ENCODE data around the gene PDF. TPM values are rescaled to one million over a fixed set of nuclear protein-coding genes. Genes with fewer than 3 reads are reported as not detected.

The PDF gene
- total and polyA plus RNA-seq, 4 experiments from 2014 or later: 11.8 to 18.0 (median 12.2) TPM

GRCh38 chr16:69322343-69322742 lies 8.0 kb downstream of the PDF start:
- peaks cover 17% of the 10 kb centered on the region for H3K4me1 ChIP-seq (ENCODE audit: insufficient read depth, low read length)
- no peaks in the 10 kb centered on the region for H3K27me3 Mint-ChIP-seq
- intact Hi-C loops (cut with micrococcal nuclease): no loop called here
- peaks cover 0 to 3% (median 0%) of the 10 kb centered on the region in 8 donors for H3K9me3 Mint-ChIP-seq
- H3K36me3 Mint-ChIP-seq: peaks cover 28 to 65% of the 10 kb centered on the region in 2 donors
- H3K4me3 Mint-ChIP-seq: no peak overlapping the region
- no peak overlapping the region for H3K4me3 ChIP-seq (ENCODE audit: low read length in 2 of 2)
- H3K36me3 ChIP-seq (ENCODE audit: insufficient read depth, low read length): peaks cover 74% of the 10 kb centered on the region
- no peak for DNase-seq
- peaks cover 12 to 28% (median 19%) of the 10 kb centered on the region in 4 donors for H3K4me1 Mint-ChIP-seq
- CTCF ChIA-PET (ENCODE audit: partially characterized antibody): no interaction called here
- H3K27me3 ChIP-seq (ENCODE audit: insufficient read depth, low read length): no peaks in the 10 kb centered on the region
- POLR2A ChIA-PET (ENCODE audit: partially characterized antibody): interaction anchor here (1.3 kb wide), 1 partner anchor 11 kb away, joined by 3 read pairs; no protein-coding TSS in a partner anchor
- peak overlapping the region in 1 of 7 donors; percentile 51 for H3K27ac Mint-ChIP-seq
- H3K27ac ChIP-seq (ENCODE audit: low read depth, low read length): no peak overlapping the region
- no peaks in the 10 kb centered on the region for H3K9me3 ChIP-seq (ENCODE audit: control insufficient read depth in 1 of 2, low read length in 2 of 2)

GRCh38 chr16:69321080-69321479 lies 9.3 kb downstream of the PDF start:
- DNase-seq: no peak
- H3K36me3 ChIP-seq (ENCODE audit: insufficient read depth, low read length): peaks cover 83% of the 10 kb centered on the region
- peaks cover 27 to 68% of the 10 kb centered on the region in 2 donors for H3K36me3 Mint-ChIP-seq
- peaks cover 5 to 17% (median 9%) of the 10 kb centered on the region in 4 donors for H3K4me1 Mint-ChIP-seq
- ChIA-PET CTCF (ENCODE audit: partially characterized antibody) (no interaction called here), POLR2A (ENCODE audit: partially characterized antibody) (interaction anchor here (1.0 kb wide), 1 partner anchor 9 kb away, joined by 4 read pairs; no protein-coding TSS in a partner anchor)
- no peaks in the 10 kb centered on the region for H3K9me3 ChIP-seq (ENCODE audit: control insufficient read depth in 1 of 2, low read length in 2 of 2)
- H3K9me3 Mint-ChIP-seq: peaks cover 0 to 3% (median 0%) of the 10 kb centered on the region in 8 donors
- peaks cover 4% of the 10 kb centered on the region for H3K4me1 ChIP-seq (ENCODE audit: insufficient read depth, low read length)
- intact Hi-C loops (cut with micrococcal nuclease): no loop called here
- no peak overlapping the region for H3K4me3 ChIP-seq (ENCODE audit: low read length in 2 of 2)
- H3K27ac Mint-ChIP-seq: peak overlapping the region in 1 of 7 donors; percentile 23
- no peak overlapping the region for H3K4me3 Mint-ChIP-seq
- no peak overlapping the region for H3K27ac ChIP-seq (ENCODE audit: low read depth, low read length)
- no peaks in the 10 kb centered on the region for H3K27me3 Mint-ChIP-seq
- no peaks in the 10 kb centered on the region for H3K27me3 ChIP-seq (ENCODE audit: insufficient read depth, low read length)

GRCh38 chr16:69320740-69321073 lies 9.7 kb downstream of the PDF start:
- intact Hi-C loops (cut with micrococcal nuclease): no loop called here
- Histone ChIP-seq H3K27ac (ENCODE audit: low read depth, low read length) (no peak overlapping the region), H3K27me3 (ENCODE audit: insufficient read depth, low read length) (no peaks in the 10 kb centered on the region), H3K36me3 (ENCODE audit: insufficient read depth, low read length) (peaks cover 83% of the 10 kb centered on the region), H3K9me3 (ENCODE audit: control insufficient read depth in 1 of 2, low read length in 2 of 2) (no peaks in the 10 kb centered on the region), H3K4me3 (ENCODE audit: low read length in 2 of 2) (no peak overlapping the region), H3K4me1 (ENCODE audit: insufficient read depth, low read length) (peaks cover under 1% of the 10 kb centered on the region)
- H3K9me3 Mint-ChIP-seq: peaks cover 0 to 5% (median 0%) of the 10 kb centered on the region in 8 donors
- H3K4me1 Mint-ChIP-seq: peaks cover under 1 to 14% (median 6%) of the 10 kb centered on the region in 4 donors
- H3K36me3 Mint-ChIP-seq: peaks cover 31 to 69% of the 10 kb centered on the region in 2 donors
- H3K27ac Mint-ChIP-seq: peak overlapping the region in 1 of 7 donors; percentile 55
- ChIA-PET CTCF (ENCODE audit: partially characterized antibody) (no interaction called here), POLR2A (ENCODE audit: partially characterized antibody) (interaction anchor here (1.0 kb wide), 1 partner anchor 9 kb away, joined by 4 read pairs; no protein-coding TSS in a partner anchor)
- no peaks in the 10 kb centered on the region for H3K27me3 Mint-ChIP-seq
- H3K4me3 Mint-ChIP-seq: no peak overlapping the region
- DNase-seq: no peak

GRCh38 chr16:69319826-69320739 lies 10.3 kb downstream of the PDF start:
- Mint-ChIP-seq H3K36me3 (peaks cover 33 to 68% of the 10 kb centered on the region in 2 donors), H3K4me3 (no peak overlapping the region), H3K4me1 (peaks cover 0 to 10% (median 5%) of the 10 kb centered on the region in 4 donors), H3K27ac (peak overlapping the region in 2 of 7 donors; percentile 68 to 79), H3K9me3 (peaks cover 0 to 5% (median 0%) of the 10 kb centered on the region in 8 donors), H3K27me3 (no peaks in the 10 kb centered on the region)
- Histone ChIP-seq H3K27me3 (ENCODE audit: insufficient read depth, low read length) (no peaks in the 10 kb centered on the region), H3K27ac (ENCODE audit: low read depth, low read length) (no peak overlapping the region), H3K4me1 (ENCODE audit: insufficient read depth, low read length) (no peaks in the 10 kb centered on the region), H3K4me3 (ENCODE audit: low read length in 2 of 2) (no peak overlapping the region), H3K9me3 (ENCODE audit: control insufficient read depth in 1 of 2, low read length in 2 of 2) (no peaks in the 10 kb centered on the region), H3K36me3 (ENCODE audit: insufficient read depth, low read length) (peaks cover 88% of the 10 kb centered on the region)
- intact Hi-C loops (cut with micrococcal nuclease): no loop called here
- ChIA-PET POLR2A (ENCODE audit: partially characterized antibody) (interaction anchor here (0.6 to 6.5 kb wide), 3 partner anchors 8 to 17 kb away, joined by 3 to 36 read pairs (median 4); partner anchors contain the start of gene PDF), CTCF (ENCODE audit: partially characterized antibody) (interaction anchor here (1.2 kb wide), 1 partner anchor 11 kb away, joined by 3 read pairs; the partner anchor contains the start of gene PDF)
- DNase-seq: peak in 1 of 5 donors; percentile 9

GRCh38 chr16:69319381-69319780 lies 11.0 kb downstream of the PDF start:
- no peaks in the 10 kb centered on the region for H3K27me3 Mint-ChIP-seq
- Histone ChIP-seq H3K4me1 (ENCODE audit: insufficient read depth, low read length) (no peaks in the 10 kb centered on the region), H3K27me3 (ENCODE audit: insufficient read depth, low read length) (no peaks in the 10 kb centered on the region), H3K36me3 (ENCODE audit: insufficient read depth, low read length) (peaks cover 85% of the 10 kb centered on the region), H3K9me3 (ENCODE audit: control insufficient read depth in 1 of 2, low read length in 2 of 2) (no peaks in the 10 kb centered on the region), H3K4me3 (ENCODE audit: low read length in 2 of 2) (no peak overlapping the region), H3K27ac (ENCODE audit: low read depth, low read length) (no peak overlapping the region)
- peak in 1 of 5 donors; percentile 7 for DNase-seq
- POLR2A ChIA-PET (ENCODE audit: partially characterized antibody): interaction anchor here (1.1 to 6.5 kb wide), 2 partner anchors 9 to 17 kb away, joined by 3 to 36 read pairs; partner anchors contain the start of gene PDF
- H3K27ac Mint-ChIP-seq: peak overlapping the region in 2 of 7 donors; percentile 68 to 79
- CTCF ChIA-PET (ENCODE audit: partially characterized antibody): interaction anchor here (0.5 to 1.2 kb wide), 3 partner anchors 10 to 255 kb away, joined by 3 read pairs; partner anchors contain the start of gene PDF
- H3K4me1 Mint-ChIP-seq: peaks cover 0 to 12% (median 5%) of the 10 kb centered on the region in 4 donors
- intact Hi-C loops (cut with micrococcal nuclease): no loop called here
- H3K9me3 Mint-ChIP-seq: peaks cover 0 to 7% (median 0%) of the 10 kb centered on the region in 8 donors
- H3K4me3 Mint-ChIP-seq: no peak overlapping the region
- H3K36me3 Mint-ChIP-seq: peaks cover 33 to 66% of the 10 kb centered on the region in 2 donors

GRCh38 chr16:69318911-69319289 lies 11.5 kb downstream of the PDF start:
- peak in 1 of 5 donors; percentile 11 for DNase-seq
- ChIA-PET POLR2A (ENCODE audit: partially characterized antibody) (interaction anchor here (1.1 to 6.5 kb wide), 3 partner anchors 9 to 20 kb away, joined by 3 to 36 read pairs (median 7); partner anchors contain the start of gene PDF), CTCF (ENCODE audit: partially characterized antibody) (interaction anchor here (0.5 to 1.2 kb wide), 3 partner anchors 10 to 255 kb away, joined by 3 read pairs; partner anchors contain the start of gene PDF)
- Histone ChIP-seq H3K27ac (ENCODE audit: low read depth, low read length) (no peak overlapping the region), H3K36me3 (ENCODE audit: insufficient read depth, low read length) (peaks cover 86% of the 10 kb centered on the region), H3K27me3 (ENCODE audit: insufficient read depth, low read length) (no peaks in the 10 kb centered on the region), H3K4me3 (ENCODE audit: low read length in 2 of 2) (no peak overlapping the region), H3K4me1 (ENCODE audit: insufficient read depth, low read length) (peaks cover 4% of the 10 kb centered on the region), H3K9me3 (ENCODE audit: control insufficient read depth in 1 of 2, low read length in 2 of 2) (no peaks in the 10 kb centered on the region)
- intact Hi-C loops (cut with micrococcal nuclease): no loop called here
- no peak overlapping the region for H3K4me3 Mint-ChIP-seq
- H3K36me3 Mint-ChIP-seq: peaks cover 33 to 66% of the 10 kb centered on the region in 2 donors
- H3K27ac Mint-ChIP-seq: no peak overlapping the region
- peaks cover 0 to 7% (median 0%) of the 10 kb centered on the region in 8 donors for H3K9me3 Mint-ChIP-seq
- no peaks in the 10 kb centered on the region for H3K27me3 Mint-ChIP-seq
- H3K4me1 Mint-ChIP-seq: peaks cover 0 to 16% (median 8%) of the 10 kb centered on the region in 4 donors
